ENCODE data around the gene APRT. TPM values are rescaled to one million over a fixed set of nuclear protein-coding genes. Genes with fewer than 3 reads are reported as not detected.

APRT gene
- total and polyA plus RNA-seq, 2 of the 8 experiments (the other 6 are each of a cell fraction or from before 2014, with no cell fraction given): 221 to 267 TPM

- Histone ChIP-seq H4K5ac (ENCODE audit: insufficient read length, low read depth, low read length) (no peak overlapping the region), H2BK5ac (ENCODE audit: low read depth, low read length) (no peak overlapping the region; the same call in 1 of the 2 replicates), H2BK20ac (ENCODE audit: low read length) (no peak overlapping the region), H3K79me2 (ENCODE audit: control insufficient read depth in 1 of 2, insufficient read depth in 2 of 2, low read length in 2 of 2) (peaks cover 0 to 34% of the 10 kb centered on the region in 2 experiments; a peak in 2 of 4 replicates), H3K14ac (ENCODE audit: insufficient read length) (no peak overlapping the region), H4K91ac (replicated peaks; ENCODE audit: insufficient read length, low read length) (no peak overlapping the region), H2BK15ac (ENCODE audit: low read length) (no peak overlapping the region), H3K79me1 (ENCODE audit: low read depth, low read length) (peaks cover 15% of the 10 kb centered on the region), H3K27me3 (replicated peaks in 1 of 4; ENCODE audit: control insufficient read depth in 3 of 4, extremely low read depth in 1 of 4, insufficient read depth in 3 of 4, low read length in 3 of 4) (no peaks in the 10 kb centered on the region), H3K23me2 (ENCODE audit: low read depth, low read length) (peaks cover 17% of the 10 kb centered on the region), H3K4ac (replicated peaks; ENCODE audit: insufficient read length, low read depth, low read length) (no peak overlapping the region), H3K4me1 (replicated peaks in 1 of 4; ENCODE audit: control insufficient read depth in 3 of 4, insufficient read depth in 4 of 4, low read length in 3 of 4) (peaks cover 0 to 23% (median 13%) of the 10 kb centered on the region in 4 experiments; a peak in 6 of 7 replicates), H2BK12ac (ENCODE audit: low read depth, low read length) (no peak overlapping the region), H3K23ac (ENCODE audit: insufficient read length) (no peak overlapping the region), H2AK5ac (ENCODE audit: low read depth, low read length) (no peak overlapping the region), H2AFZ (ENCODE audit: low read length) (no peak overlapping the region), H3K36me3 (ENCODE audit: control insufficient read depth in 2 of 4, insufficient read depth in 4 of 4, low read length in 3 of 4) (peaks cover 36 to 63% (median 47%) of the 10 kb centered on the region in 4 experiments), H3K4me2 (ENCODE audit: insufficient read depth in 1 of 2, low read depth in 2 of 2, low read length in 2 of 2) (no peak overlapping the region), H2BK120ac (replicated peaks; ENCODE audit: low read depth, low read length) (no peak overlapping the region), H3K27ac (ENCODE audit: low read depth, low read length) (no peak overlapping the region), H4K8ac (ENCODE audit: extremely low read depth, insufficient read depth, low read length) (no peak overlapping the region), H3K56ac (replicated peaks; ENCODE audit: insufficient read length, low read depth, low read length) (no peak overlapping the region), H3K4me3 (ENCODE audit: extremely low read depth in 1 of 4, insufficient read depth in 2 of 4, low read depth in 3 of 4, low read length in 4 of 4) (no peak overlapping the region), H3K9me3 (ENCODE audit: insufficient read depth in 2 of 2, low read depth in 1 of 2, low read length in 1 of 2) (no peaks in the 10 kb centered on the region), H3K9ac (replicated peaks in 1 of 4; ENCODE audit: extremely low read depth in 1 of 4, low read depth in 3 of 4, low read length in 3 of 4) (no peak overlapping the region), H4K20me1 (replicated peaks in 1 of 2; ENCODE audit: control insufficient read depth in 1 of 2, insufficient read depth in 2 of 2, low read length in 2 of 2) (peaks cover 33 to 48% of the 10 kb centered on the region in 2 experiments), H3K18ac (ENCODE audit: extremely low read depth, low read length) (no peak overlapping the region)
- TF ChIP-seq SIRT6 (IDR thresholded peaks at IDR 0.05; ENCODE audit: low read length): no peak
- TF ChIP-seq POLR2AphosphoS5 (IDR thresholded peaks at IDR 0.05; ENCODE audit: low read depth, low read length): peak; percentile 74
- DNase-seq (ENCODE audit: low read depth in 1 of 2, low spot score in 2 of 2): no peak
- CTCF ChIA-PET (ENCODE audit: partially characterized antibody): interaction anchor here (0.7 to 2.3 kb wide), 8 partner anchors 8 to 327 kb away, joined by 3 to 8 read pairs (median 3); no protein-coding TSS in a partner anchor
- no peak for FAIRE-seq
- POLR2A ChIA-PET (ENCODE audit: partially characterized antibody): interaction anchor here (0.9 to 8.1 kb wide), 17 partner anchors 9 to 392 kb away, joined by 3 to 77 read pairs (median 6); partner anchors contain the start of gene SLC22A31
- 92% methylated on average over 26 of the region's 26 CpGs; no CpG with 5 or more reads in 1 of the 2 experiments for WGBS, 2 experiments (ENCODE audit: extremely low coverage in 1 of 2, insufficient coverage in 1 of 2, insufficient read length in 1 of 2, insufficient replicate concordance in 2 of 2, low coverage in 1 of 2, low lambda C conversion rate in 2 of 2, missing lambda C conversion rate in 1 of 2)
Observed at GRCh38 chr16:88807626-88808453, 3.9 kb downstream of the APRT start.

All from H1 (cell line).